SKM-1 (cell line): Measurements from ENCODE around the gene UTP25.

ENCODE experiments used
- DNase-seq: peaks from one replicate; lab custom pipeline; 2025; ENCODE audit not compliant: unreplicated experiment; lab: John Stamatoyannopoulos, UW

UTP25 gene

DNA sequence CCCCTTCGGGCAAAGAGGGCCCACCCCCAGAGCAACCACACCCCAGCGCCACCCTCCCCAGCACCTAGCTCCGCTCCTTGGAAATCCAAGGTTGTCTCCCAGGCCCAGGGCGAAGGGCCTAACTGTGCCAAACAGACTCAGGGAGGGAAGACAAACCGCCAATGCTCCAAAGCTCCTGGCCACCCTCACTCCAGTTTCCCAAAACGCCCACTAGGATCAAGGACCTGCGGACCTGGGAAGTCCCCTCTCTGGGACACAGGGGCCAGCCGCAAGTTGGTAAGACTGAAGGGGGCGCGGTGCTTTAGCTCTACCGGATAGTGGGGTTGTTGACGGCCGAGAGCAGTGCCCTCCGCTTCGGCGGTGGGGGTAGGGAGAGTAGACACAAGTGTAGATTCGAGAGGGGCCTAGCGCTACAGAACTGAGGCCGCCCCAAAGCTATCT lies 22.4 kb upstream of the UTP25 start:
- DNase-seq = no peak

DNA sequence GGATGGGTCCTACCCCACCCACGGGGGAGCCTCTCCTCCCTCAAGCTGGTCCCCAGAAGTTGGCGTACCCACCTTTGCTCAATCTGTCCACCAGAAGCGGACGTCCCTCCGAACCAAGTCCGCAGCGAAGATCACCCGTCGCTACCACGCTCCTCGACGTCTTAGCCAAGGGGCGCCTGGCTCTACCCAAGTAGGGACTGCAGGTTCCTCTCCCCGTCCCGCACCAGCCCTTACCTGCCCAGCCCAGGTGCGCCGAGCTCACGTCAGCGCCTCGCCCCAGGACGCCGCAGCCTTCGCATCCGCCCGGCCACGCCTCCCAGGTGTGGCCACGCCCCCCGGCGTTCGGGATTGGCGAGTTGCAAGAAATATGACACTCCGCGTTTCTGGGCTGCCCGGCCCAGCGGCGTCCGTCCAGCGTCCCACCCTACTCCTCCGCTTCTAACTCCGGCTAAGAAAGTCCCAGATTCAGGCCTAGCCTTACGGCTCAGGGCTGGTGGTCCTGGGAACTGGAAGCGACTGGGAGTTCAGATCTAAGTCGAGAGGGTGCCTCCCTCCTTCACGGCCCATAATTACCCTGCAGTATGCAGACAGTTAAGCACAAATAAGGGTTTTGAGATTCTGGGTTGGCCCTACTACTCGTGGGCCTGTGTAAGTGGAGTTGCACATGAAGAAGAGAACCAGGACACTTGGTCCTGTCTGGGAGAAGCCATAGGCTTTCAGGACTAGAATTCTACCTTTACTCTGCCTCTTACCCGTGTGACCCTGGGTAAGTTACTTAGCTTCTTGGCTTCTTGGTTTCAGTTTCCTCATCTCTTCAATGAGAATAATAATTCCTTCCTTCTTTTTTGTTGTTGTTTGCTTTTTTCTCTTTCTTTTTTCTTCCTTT lies 21.7 kb upstream of the UTP25 start, which contains the start of gene IRF6:
Gene IRF6 (minus strand): TSS at position 268 of the 886 bp plus-strand sequence. CDS start 4,729 bp downstream, outside the sequence.
- no peak for DNase-seq

DNA sequence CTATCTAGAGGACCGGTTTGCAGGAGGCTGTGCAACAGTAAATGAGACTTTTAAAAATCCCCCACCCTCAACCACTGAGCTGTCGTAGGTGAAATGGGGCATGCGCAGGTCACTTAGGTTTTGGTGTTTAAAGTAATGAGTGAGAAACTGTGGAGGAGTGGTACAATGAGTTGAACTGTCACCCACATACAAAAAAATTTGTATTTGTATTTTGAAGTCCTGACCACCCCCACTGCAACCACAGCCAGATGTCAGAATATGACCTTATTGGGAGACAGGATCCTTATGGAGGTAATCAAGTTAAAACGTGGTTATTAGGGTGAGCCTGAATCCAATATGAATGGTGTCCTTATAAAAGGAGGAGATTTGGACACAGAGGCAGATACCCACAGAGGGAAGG lies 20.3 kb upstream of the UTP25 start:
- DNase-seq = no peak

DNA sequence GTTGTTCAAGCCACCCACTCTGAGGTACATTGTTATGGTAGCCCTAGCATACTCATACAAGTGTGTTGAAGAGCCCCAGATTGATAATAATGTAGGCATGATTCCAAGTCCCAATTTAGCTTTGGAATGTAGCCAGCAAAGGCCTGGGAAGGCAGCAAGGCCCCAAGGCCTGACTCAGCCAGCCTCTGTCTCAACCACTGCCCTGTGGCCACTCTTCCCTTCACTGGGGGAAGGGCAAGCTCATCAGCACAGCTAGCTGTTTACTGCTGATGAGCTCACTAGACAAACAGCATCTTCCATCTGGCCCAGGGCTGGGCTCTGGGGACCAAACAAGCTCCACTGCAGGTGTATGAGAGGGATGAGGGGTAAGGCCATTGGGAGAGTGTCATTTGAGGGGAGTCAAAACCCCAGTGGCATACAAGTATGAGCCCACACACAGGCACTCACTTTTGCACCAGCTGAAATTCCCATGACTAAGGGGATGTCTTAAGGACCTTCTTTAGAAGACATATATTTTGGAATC lies 19.7 kb upstream of the UTP25 start:
- DNase-seq = no peak

DNA sequence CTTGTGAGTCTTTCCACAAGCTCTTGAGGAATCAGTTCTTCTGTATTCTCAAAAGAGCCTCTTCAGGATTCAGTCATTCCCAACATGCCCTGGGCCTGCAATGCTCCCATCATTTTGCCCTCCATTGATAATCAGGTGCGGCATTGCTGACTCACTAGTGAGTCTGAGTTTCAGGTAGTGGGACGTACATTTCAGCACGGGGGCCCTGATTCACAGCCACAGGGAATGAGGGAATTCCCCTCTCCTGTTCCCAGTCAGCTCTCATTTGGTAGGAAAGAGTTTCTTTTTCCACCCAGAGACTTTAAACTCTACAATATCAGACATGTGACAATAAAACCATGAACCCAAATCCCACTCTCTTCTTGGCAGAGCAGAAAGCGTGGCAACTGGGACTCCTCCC lies 18.2 kb upstream of the UTP25 start:
- no peak for DNase-seq

DNA sequence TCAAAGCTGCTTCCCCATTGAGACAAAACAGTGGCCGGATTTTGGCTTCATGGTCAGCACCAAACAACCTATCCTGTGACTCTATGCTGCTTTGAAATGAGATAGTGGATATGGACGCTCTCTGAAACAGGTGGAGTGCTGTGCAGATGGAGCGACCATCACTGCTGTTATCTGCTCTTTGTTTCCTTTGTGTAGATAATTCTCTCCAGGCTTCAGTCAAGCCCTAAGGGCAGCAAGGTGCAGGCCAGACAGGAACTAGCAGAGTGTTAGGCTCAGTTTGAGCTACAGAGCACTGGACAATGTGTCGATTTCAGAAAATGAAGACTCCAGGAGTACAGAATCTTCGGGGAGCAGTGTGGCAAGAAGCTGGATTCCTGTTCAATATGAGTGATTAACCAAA lies 17.0 kb upstream of the UTP25 start:
- DNase-seq = no peak

DNA sequence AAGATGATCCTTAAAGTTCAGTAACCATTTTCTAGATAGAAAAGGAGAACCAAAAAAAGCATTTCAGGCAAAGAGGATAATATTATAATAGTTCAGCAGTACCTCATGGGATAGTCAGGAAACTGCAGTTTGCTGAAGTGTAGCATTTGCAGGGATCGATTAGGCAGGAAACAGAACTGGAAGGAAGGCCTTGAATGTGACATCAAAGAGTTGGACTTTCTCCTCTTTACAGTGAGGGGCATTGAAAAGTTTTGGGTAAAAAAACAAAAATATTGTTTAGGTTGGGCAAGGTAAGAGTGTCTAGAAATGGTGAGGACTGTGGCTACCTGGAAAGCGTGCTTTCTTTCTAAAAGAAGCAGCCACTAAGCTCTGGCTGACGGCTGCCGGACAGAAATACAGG lies 13.9 kb upstream of the UTP25 start:
- DNase-seq = no peak

DNA sequence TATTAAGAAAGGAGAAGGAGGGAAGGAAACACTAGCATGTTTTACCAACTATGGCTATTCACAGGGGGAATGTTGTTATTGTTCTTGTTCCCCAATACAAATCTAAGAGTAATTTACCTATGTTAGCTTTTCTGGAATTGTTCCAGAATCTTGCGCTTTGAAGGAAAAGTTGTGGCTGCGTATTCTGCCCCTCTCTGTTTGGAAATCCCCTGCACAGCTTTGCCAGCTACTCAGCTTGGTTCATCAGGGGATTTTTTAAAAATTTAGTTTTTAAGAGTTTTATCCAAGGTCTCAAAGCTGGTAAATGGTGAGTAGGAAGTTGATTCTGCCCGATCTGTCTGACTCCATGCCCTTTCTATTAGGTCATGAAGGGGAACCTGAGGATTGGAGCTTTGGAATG lies 12.3 kb upstream of the UTP25 start:
- no peak for DNase-seq

DNA sequence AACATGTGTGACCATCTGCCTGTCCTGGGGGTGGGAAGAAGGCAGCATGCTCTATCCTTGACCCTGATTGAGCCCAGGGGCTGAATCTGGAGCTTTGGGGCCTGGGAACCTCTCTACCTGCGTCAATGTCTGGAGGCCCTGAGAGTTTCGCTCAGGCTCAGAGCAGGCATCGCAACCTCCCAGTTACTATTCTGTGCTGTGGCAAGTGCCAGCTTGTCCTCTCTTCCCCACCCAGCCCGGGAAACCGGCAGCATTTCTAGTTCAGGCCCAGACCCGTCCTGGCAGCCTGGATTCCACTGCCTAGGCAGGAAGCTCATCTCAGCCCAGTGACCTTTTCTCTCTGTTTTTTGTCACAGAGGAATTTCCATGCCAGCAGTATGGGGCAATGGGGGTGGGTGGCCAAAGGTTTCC lies 11.8 kb upstream of the UTP25 start:
- DNase-seq = no peak

DNA sequence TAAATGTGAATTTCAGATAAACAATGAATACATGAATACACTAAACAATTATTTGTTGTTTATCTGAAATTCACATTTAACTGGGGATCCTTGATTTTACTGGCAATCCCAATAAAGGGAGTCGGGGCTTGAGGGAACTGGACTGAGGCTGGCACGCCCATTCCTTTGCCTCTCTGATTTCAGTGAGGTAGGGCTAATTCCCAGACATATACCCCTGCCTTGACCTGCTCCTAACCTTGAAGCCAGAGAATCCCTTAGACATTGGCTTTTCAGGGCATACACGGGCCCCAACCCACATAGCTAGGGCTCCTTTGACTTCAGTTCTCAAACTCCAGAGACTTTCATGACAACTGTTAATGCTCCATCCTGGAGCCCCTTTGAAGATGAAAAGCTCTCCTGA lies 10.8 kb upstream of the UTP25 start:
- no peak for DNase-seq

DNA sequence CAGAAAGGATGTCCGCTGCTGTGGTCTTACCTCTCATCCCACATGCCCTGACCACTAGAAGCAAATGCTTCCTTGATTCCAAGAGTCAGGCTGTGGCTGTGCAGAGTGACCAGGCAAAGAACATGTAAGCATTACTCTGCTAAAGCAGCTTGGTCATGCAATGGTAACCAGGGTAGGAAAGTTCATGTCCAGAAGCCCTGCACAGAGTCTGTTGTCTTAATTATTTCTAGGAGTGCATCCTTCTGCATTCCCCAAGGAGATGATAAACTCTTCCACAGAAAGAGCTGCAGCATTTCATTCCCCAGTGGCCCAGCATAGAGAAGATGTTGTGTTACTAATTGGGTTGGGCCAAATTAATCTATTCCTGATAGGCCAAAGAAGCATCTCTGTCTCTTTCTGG lies 10.1 kb upstream of the UTP25 start:
- DNase-seq = no peak

DNA sequence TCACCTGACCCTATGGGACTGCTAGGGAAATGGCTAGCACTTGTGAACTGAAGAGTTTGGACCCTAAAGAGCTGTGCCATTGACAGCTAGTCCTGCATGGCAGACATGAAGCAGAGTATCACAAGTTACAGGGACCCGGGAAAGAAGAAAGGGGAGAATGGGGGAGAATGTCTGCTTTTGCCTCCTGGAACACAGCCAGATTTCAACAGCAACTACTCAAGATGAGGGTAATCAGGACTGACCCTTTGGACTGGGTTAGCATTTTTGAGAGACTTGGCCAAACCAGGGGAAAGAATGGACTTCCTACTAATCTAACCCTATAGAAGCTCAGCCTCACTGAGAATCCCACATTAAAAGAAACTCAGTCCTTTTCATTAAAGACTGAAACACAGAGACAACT lies 8.7 kb upstream of the UTP25 start:
- no peak for DNase-seq

DNA sequence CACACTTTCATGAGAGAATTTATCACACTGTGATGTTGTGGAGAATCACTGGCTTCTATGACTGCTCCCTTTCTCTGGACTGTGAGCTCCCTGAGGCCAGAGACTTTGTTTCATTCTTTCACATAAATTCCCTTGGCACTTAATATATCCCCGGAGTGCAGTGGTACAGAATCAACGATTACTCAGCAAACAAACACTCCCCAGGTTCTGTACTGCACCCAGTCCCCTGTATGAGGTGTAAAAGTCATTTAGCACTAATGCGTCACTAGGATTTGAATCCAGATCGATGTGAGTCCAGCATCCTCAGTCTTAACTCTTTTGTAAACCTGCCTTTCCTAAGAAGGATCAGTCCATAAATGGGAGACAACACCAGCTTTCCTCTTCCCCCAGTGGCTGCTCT lies 6.8 kb upstream of the UTP25 start:
- DNase-seq = no peak

DNA sequence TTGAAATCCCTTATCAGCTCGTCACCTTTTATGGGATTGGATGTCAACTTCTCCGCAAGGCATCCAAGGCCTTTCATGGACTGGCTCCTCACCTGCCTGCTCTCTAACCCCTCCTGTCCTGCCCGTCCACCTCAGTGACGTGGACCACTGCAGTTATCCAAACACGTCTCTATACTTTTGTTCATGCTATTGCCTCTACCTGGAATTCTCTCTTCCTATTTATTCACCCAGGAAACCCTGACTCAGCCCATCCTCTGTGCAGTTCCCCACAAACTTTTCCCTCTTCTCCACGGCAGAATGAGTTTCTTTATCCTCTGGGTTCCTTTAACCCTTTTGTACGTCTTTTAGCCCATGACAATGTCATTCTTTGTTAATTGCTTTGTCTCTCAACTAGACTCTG lies 5.1 kb upstream of the UTP25 start:
- no peak for DNase-seq

DNA sequence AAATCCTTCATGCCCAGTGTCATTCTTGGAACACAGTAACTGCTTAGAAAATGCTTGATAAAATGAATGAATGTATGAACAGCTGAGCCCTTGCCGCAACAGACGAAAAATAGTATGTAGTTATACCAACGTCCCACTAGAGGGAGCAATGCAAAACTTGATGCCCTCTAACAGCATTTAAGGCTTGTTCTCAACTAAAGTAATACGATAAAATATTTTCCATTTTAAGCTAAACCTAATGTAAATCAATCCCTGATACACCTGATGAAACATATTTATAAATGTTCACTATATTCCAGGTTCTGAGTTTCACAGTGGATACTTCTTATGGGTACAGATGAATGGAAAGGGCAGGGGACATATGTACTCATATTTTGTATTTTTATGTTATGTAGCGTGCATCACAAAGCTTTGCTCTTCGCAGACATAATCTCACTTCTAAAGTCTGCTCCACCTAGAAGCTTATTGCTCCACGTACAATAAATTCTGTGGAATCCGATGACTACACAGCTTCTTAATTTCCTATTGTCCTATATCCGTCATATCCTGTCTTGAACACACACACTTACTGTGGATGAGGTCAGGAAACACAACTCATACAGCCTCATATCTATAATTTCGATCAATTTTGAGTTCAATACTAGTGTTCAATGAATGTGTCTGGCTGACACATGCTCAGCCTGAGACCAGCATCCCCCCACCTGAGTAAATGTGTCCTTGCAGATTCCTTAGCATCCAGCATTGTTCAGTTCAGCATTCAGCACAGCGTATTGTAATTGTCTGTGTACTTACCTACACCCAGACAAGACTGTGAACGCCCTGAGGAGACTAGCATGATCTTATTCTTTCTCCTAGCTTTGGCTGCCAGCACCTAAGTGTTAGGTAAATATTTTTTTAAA lies 4.4 kb upstream of the UTP25 start:
- DNase-seq = peak; percentile 56

DNA sequence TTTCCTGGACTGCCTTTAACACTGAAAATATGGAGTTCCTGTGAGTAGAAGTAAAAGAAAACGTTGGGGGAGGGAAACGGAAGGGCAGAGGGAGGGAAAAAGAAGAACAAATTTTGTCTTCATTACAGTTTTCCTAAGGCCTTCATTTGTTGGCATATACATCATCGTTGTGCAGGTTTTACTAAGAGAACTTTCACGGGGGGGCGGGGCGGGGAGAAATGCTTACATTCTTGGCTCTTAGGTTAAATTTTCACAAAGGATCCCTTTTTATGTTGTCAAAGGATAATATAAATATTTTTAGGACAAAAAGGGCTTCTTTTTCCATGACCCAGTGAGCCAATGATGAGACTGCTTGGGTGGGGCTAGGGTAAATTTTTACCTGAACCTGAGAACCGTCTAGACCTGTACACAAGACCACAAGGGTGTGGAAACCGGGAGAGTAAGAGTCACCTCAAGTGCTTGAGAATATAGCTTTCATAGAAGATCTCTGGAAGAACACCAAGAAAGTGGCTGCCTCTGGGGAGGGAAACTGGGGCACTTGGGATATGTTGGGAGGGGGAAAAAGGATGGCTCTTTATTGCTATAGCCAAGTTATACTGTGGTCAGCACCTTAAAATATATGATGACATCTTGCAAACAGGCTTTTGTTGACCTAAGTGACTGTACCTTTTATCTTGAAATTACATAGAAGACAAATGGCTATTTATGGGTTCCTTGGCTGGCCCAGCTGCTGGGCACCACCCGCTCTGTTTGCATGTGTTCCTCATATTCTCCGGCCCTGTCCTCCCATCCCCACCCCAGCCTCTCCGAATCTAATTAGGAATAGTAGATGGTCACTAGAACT lies 2.0 kb upstream of the UTP25 start:
- DNase-seq = no peak

DNA sequence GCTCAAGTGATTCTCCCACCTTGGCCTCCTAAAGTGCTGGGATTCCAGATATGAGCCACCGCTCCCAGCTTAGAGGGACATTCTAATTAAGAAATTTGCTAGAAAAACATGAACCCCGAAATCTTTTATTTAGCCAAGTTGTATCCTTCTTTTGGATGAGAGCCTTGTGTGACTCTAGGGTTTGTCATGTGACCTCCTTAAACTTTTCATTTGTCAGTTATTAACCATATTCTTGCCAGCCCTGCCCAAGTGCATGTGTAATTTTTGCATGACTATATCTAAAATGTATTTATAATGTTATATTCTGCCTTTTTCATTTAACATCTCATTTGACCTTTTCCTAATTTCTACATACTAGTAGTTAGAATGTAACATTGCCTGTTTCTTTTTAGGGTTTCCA lies 1.9 kb downstream of the UTP25 start:
- DNase-seq = no peak

DNA sequence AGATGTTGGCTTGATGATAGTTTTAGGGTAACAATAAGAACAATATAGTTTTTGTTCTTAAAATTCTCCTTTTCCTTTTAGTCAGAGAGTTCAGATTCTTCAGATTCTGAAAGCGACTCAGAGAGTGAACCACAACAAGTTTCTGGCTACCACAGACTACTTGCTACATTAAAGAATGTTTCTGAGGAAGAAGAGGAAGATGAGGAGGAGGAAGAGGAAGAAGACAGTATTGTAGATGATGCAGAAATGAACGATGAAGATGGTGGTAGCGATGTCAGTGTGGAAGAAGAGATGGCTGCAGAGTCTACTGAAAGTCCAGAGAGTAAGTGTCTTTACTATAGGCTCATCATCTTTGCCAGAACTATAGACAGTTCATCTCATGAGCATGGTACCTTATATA lies 3.0 kb downstream of the UTP25 start:
- DNase-seq = no peak

DNA sequence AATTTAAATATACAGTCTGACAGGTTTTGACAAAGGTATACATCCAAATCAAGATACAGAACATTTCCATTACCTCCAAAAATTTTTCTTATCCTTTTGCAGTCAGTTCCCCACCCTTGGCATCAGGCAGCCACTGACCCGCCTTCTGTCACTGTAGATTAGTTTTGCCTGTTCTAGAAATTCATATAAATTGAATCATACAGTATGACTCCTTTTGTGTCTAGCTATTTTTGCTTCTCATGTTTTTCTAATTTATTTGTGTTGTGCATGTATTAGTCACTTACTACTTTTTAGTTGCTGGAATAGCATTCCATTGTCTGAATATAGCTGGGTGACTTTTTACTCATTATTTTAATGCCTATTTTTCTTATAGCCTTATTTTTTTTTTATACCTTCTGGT lies 3.8 kb downstream of the UTP25 start:
- no peak for DNase-seq

DNA sequence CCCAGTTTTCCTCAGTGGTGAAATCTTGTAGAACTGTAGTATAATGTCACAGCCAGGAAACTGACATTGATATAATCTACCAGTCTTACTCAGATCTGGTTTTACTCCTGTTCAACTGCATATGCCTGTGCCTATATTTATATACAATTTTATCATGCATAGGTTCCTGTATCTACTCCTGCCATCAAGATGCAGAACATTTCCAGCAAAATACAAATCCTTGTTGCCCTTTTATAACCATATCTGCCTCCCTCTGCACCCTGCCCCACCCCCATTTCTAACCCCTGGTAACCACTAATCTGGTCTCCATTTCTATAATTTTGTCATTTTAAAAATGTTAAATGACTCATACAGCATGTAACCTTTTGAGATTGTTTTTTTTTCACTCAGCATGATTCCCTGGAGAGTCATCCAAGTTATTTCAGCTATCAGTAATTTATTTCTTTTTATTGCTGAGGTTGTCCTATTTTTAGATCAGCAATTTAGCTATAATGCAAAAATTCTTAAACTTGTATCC lies 8.1 kb downstream of the UTP25 start:
- DNase-seq = no peak

DNA sequence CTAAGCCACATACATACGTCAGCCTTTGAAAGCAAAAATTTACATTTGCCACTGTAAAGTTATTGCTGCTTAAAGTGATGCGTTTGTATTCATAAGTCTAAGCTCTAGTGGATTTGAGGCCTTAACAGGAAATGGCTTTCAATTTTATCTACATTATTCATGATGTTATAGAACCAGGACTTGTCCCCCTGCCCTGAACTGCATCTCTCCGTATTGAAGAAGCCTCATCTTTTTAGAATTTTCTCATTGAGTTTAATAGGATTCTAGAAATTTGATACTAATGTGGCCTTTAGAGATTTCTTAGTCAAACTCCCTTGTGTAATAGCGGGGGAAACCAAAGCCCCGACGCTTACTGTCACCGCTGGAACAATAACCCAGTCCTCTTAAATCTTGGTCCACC lies 9.9 kb downstream of the UTP25 start:
- DNase-seq = no peak
